ENCODE results near the gene PACS2. TPM values are rescaled to one million over a fixed set of nuclear protein-coding genes. Genes with fewer than 3 reads are reported as not detected.
"Not testable (repeated sequence)": the region's sequence is repeated elsewhere in the genome, so short reads cannot be mapped to it uniquely, and the experiment has no call there.

The PACS2 gene
- polyA plus RNA-seq (2013, experiment 1 of 2), result 28.8 TPM
- polyA plus RNA-seq (2013, experiment 2 of 2), result 32.9 TPM

- peaks cover 16% of the 10 kb centered on the region for H3K4me1 ChIP-seq (ENCODE audit: insufficient read depth, low read length)
- no peaks in the 10 kb centered on the region for H3K36me3 ChIP-seq (ENCODE audit: insufficient read depth, low read length)
- peak within 1 kb of the TSS; percentile 57; the same call in 1 of the 2 replicates for H3K9ac ChIP-seq (ENCODE audit: low read depth, low read length)
- peak within 1 kb of the TSS; percentile 30; the same call in 1 of the 2 replicates for H3K27ac ChIP-seq (ENCODE audit: low read depth, low read length)
- WGBS, result under 1% methylated on average over 163 of the region's 163 CpGs
- peaks cover 12% of the 10 kb centered on the region; the same call in 1 of the 2 replicates for H3K27me3 ChIP-seq (ENCODE audit: insufficient read depth, low read length)
- H3K9me3 ChIP-seq (ENCODE audit: insufficient read depth, low read depth, low read length), result no peaks in the 10 kb centered on the region
- H3K4me3 ChIP-seq (ENCODE audit: low read length), result peak within 1 kb of the TSS; percentile 73
Observed at GRCh38 chr14:105314287-105315200, at the start of gene PACS2. TSS of gene PACS2 (plus strand) at chr14:105314748. CDS start at chr14:105314919, 171 bp downstream.

DNA sequence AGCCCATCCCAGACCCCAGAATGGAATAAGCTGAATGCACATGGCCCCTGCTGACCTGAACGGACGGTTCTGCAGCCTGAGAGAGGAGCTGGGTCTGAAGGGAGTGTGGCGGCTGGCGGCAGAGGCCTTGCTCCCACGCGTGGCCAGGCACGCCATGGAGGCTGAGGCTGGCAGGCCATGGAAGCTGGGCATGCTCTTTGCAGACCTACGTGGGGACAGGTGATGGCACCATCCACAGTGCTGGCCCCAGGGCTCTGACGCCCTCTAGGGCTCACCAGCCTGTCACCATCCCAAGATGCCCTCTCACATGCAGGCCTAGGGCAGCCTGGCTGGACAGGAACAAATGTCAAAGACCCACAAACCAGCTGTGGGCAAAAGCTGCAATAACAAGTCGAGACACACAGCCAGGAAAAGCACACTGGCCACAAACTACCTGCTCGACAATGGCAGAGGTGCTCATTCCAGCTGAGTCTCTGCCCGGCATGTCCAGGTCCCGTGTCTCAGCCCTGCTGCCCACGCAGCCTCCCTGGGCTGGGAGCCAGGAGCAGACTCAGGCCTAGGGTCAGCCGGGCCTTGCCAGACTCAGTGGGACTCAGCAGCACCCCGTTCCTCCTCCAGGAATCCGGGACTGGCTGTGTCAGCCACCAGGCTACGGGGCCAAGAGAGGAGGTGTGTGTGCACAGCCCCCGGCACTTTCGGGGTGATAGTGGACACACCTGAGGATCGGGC, 46.6 kb upstream of the PACS2 start:
- Histone ChIP-seq H3K36me3 (ENCODE audit: insufficient read depth, low read length) (no peaks in the 10 kb centered on the region), H3K9ac (ENCODE audit: low read depth, low read length) (no peak overlapping the region), H3K4me1 (ENCODE audit: insufficient read depth, low read length) (no peaks in the 10 kb centered on the region), H3K27me3 (ENCODE audit: insufficient read depth, low read length) (no peaks in the 10 kb centered on the region), H3K4me3 (ENCODE audit: low read length) (no peak overlapping the region), H3K27ac (ENCODE audit: low read depth, low read length) (no peak overlapping the region), H3K9me3 (ENCODE audit: insufficient read depth, low read depth, low read length) (no peaks in the 10 kb centered on the region)
- WGBS, result 91% methylated on average over 21 of the region's 21 CpGs

GRCh38 chr14:105268736-105269354, 45.7 kb upstream of the PACS2 start:
- H3K27me3 ChIP-seq (ENCODE audit: insufficient read depth, low read length), result no peaks in the 10 kb centered on the region
- 93% methylated on average over 18 of the region's 18 CpGs for WGBS
- H3K27ac ChIP-seq (ENCODE audit: low read depth, low read length), result no peak overlapping the region
- H3K4me3 ChIP-seq (ENCODE audit: low read length), result no peak overlapping the region
- H3K9ac ChIP-seq (ENCODE audit: low read depth, low read length), result no peak overlapping the region
- H3K9me3 ChIP-seq (ENCODE audit: insufficient read depth, low read depth, low read length), result no peaks in the 10 kb centered on the region
- no peaks in the 10 kb centered on the region for H3K36me3 ChIP-seq (ENCODE audit: insufficient read depth, low read length)
- H3K4me1 ChIP-seq (ENCODE audit: insufficient read depth, low read length), result no peaks in the 10 kb centered on the region

DNA sequence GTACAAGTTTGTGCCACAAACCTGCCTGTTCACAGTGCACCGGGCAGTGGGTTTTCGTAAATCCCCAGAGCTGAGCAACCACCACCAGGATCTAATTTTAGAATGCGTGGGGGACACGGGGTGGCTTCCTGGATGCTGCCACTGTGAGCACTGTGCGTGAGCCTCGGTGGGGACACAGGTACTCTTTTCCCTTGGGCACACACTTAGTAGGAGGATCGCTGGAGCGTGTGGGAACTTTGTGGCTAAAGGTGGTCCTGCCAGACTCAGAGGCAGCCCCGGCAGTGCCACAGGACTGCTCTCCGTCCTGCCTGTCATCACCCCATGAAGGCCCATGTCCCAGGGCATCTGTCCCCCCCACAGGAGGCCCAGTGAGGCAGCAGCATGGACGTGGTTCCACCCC, 45.1 kb upstream of the PACS2 start:
- Histone ChIP-seq H3K27ac (ENCODE audit: low read depth, low read length) (no peak overlapping the region), H3K4me1 (ENCODE audit: insufficient read depth, low read length) (no peaks in the 10 kb centered on the region), H3K27me3 (ENCODE audit: insufficient read depth, low read length) (no peaks in the 10 kb centered on the region), H3K9me3 (ENCODE audit: insufficient read depth, low read depth, low read length) (no peaks in the 10 kb centered on the region), H3K9ac (ENCODE audit: low read depth, low read length) (no peak overlapping the region), H3K4me3 (ENCODE audit: low read length) (no peak overlapping the region), H3K36me3 (ENCODE audit: insufficient read depth, low read length) (no peaks in the 10 kb centered on the region)
- 92% methylated on average over 11 of the region's 11 CpGs for WGBS

DNA sequence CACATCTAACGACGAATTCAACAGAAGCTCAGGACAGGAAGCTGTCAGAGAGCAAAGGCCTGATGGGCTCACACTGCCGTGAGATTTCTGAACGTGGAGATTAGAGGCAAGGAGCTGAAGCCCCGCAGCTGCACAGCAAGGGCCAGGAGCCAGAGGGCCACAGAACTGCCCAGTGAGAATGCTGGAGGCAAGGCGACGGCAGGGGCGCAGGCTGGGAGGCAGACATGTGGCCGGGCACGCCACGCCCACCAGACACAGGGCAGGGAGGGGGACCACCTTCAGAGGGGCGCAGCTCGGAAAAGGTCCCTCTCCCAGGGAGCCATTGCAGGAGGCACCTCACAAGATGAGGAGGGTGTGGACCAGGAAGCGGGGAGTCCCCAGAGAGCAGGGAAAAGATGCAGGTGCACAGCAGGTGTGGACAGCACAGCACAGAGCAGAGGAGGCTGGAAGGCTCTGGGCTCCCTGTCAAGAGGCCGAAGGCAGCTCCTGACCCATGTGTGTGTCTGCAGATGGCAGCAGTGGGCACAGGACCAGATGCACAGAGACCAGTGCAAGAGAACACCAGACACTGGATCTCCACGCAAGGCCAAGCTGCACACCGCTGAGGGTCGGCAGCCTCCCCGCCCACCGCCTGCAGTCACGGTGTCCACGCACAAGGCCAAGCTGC, 43.2 kb upstream of the PACS2 start:
- Histone ChIP-seq H3K27me3 (ENCODE audit: insufficient read depth, low read length) (no peaks in the 10 kb centered on the region), H3K4me3 (ENCODE audit: low read length) (no peak overlapping the region), H3K9me3 (ENCODE audit: insufficient read depth, low read depth, low read length) (no peaks in the 10 kb centered on the region), H3K36me3 (ENCODE audit: insufficient read depth, low read length) (no peaks in the 10 kb centered on the region), H3K4me1 (ENCODE audit: insufficient read depth, low read length) (no peaks in the 10 kb centered on the region), H3K27ac (ENCODE audit: low read depth, low read length) (no peak overlapping the region), H3K9ac (ENCODE audit: low read depth, low read length) (no peak overlapping the region; the same call in 1 of the 2 replicates)
- 92% methylated on average over 22 of the region's 22 CpGs for WGBS

DNA sequence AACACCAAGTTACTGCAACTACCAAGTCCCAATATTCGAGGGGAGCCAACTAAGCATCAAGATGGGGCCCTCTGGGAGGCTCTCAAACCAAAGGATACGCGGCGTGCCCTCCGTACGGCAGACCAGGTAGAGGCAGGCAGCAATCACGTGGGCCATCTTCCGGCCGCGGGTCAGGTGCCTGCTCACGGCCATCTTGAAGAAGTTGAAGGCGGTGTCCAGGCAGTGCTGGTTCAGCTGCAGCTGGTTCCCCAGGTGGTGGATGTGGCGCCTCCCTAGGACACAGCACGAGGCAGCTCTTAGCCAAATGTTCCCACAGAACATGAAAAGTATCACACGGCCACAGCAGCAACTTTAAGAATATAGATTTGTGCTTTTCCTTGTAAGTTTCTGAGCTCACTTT, 41.9 kb upstream of the PACS2 start:
- H3K9me3 ChIP-seq (ENCODE audit: insufficient read depth, low read depth, low read length), result no peaks in the 10 kb centered on the region
- 92% methylated on average over 15 of the region's 15 CpGs for WGBS
- no peaks in the 10 kb centered on the region for H3K27me3 ChIP-seq (ENCODE audit: insufficient read depth, low read length)
- no peak overlapping the region for H3K9ac ChIP-seq (ENCODE audit: low read depth, low read length)
- no peak overlapping the region for H3K27ac ChIP-seq (ENCODE audit: low read depth, low read length)
- H3K36me3 ChIP-seq (ENCODE audit: insufficient read depth, low read length), result no peaks in the 10 kb centered on the region
- H3K4me1 ChIP-seq (ENCODE audit: insufficient read depth, low read length), result no peaks in the 10 kb centered on the region
- H3K4me3 ChIP-seq (ENCODE audit: low read length), result no peak overlapping the region

- no peaks in the 10 kb centered on the region for H3K36me3 ChIP-seq (ENCODE audit: insufficient read depth, low read length)
- H3K4me1 ChIP-seq (ENCODE audit: insufficient read depth, low read length), result no peaks in the 10 kb centered on the region
- no peak overlapping the region for H3K9ac ChIP-seq (ENCODE audit: low read depth, low read length)
- 92% methylated on average over 12 of the region's 12 CpGs for WGBS
- H3K27me3 ChIP-seq (ENCODE audit: insufficient read depth, low read length), result no peaks in the 10 kb centered on the region
- no peak overlapping the region for H3K27ac ChIP-seq (ENCODE audit: low read depth, low read length)
- no peaks in the 10 kb centered on the region for H3K9me3 ChIP-seq (ENCODE audit: insufficient read depth, low read depth, low read length)
- no peak overlapping the region for H3K4me3 ChIP-seq (ENCODE audit: low read length)
Observed at GRCh38 chr14:105273062-105273461, 41.5 kb upstream of the PACS2 start.

DNA sequence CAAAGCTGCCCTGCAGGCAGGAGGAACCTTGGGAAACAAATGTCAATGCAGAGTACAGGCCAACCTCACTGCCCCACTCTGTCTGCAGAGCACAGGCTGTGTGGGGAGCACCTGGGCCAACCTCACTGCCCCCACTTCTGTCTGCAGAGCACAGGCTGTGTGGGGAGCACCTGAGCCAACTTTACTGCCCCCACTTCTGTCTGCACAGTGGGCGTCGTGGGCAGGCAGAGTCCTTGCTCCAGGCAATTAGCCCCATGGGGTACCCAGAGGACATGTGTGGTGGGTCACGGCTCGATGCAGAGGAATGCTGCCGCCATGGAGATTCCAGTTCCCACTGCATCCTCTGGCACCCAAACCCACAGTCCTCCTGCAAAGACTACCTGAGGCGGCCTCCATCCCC, 39.9 kb upstream of the PACS2 start:
- no peak overlapping the region for H3K9ac ChIP-seq (ENCODE audit: low read depth, low read length)
- H3K4me1 ChIP-seq (ENCODE audit: insufficient read depth, low read length), result no peaks in the 10 kb centered on the region
- 93% methylated on average over 6 of the region's 6 CpGs for WGBS
- H3K27ac ChIP-seq (ENCODE audit: low read depth, low read length), result no peak overlapping the region
- H3K36me3 ChIP-seq (ENCODE audit: insufficient read depth, low read length), result no peaks in the 10 kb centered on the region
- no peak overlapping the region for H3K4me3 ChIP-seq (ENCODE audit: low read length)
- no peaks in the 10 kb centered on the region for H3K9me3 ChIP-seq (ENCODE audit: insufficient read depth, low read depth, low read length)
- H3K27me3 ChIP-seq (ENCODE audit: insufficient read depth, low read length), result no peaks in the 10 kb centered on the region

- H3K27me3 ChIP-seq (ENCODE audit: insufficient read depth, low read length), result no peaks in the 10 kb centered on the region
- H3K9ac ChIP-seq (ENCODE audit: low read depth, low read length), result no peak overlapping the region
- WGBS, result 87% methylated on average over 15 of the region's 16 CpGs
- H3K4me1 ChIP-seq (ENCODE audit: insufficient read depth, low read length), result no peaks in the 10 kb centered on the region
- H3K27ac ChIP-seq (ENCODE audit: low read depth, low read length), result no peak overlapping the region
- H3K9me3 ChIP-seq (ENCODE audit: insufficient read depth, low read depth, low read length), result no peaks in the 10 kb centered on the region
- no peak overlapping the region for H3K4me3 ChIP-seq (ENCODE audit: low read length)
- H3K36me3 ChIP-seq (ENCODE audit: insufficient read depth, low read length), result no peaks in the 10 kb centered on the region
Observed at GRCh38 chr14:105275267-105275946, 39.1 kb upstream of the PACS2 start.

DNA sequence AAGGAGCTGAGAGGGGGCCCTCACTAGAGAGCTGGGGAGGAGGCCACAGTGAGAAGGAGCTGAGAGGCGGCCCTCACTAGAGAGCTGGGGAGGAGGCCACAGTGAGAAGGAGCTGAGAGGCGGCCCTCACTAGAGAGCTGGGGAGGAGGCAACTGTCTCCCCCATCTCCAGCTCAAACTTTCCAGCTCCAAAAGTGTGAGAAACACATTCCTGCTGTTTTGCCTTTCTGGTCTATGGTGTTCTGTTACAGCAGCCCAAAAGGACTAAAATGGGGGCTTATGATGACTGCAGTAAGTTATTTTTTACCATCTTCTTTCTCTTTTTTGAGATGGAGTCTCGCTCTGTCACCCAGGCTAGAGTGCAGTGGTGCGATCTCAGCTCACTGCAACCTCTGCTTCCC, 37.1 kb upstream of the PACS2 start:
- not testable (repeated sequence) for H3K4me3 ChIP-seq (ENCODE audit: low read length); H3K27me3 ChIP-seq (ENCODE audit: insufficient read depth, low read length); H3K4me1 ChIP-seq (ENCODE audit: insufficient read depth, low read length); H3K27ac ChIP-seq (ENCODE audit: low read depth, low read length); H3K36me3 ChIP-seq (ENCODE audit: insufficient read depth, low read length); H3K9me3 ChIP-seq (ENCODE audit: insufficient read depth, low read depth, low read length); H3K9ac ChIP-seq (ENCODE audit: low read depth, low read length)
- 79% methylated on average over 2 of the region's 4 CpGs for WGBS
